C4-2B (cell line): Measurements from ENCODE around the gene TTI1.

Experiments
- ZFX ChIP-seq: fragments of 450-650 bp; IDR thresholded peaks from 2 replicates; pipeline ENCODE4 v1.6.1; 2017
- TF ChIP-seq, protein P1 (sequence below): fragments of 450-650 bp; conservative IDR thresholded peaks from 2 replicates; pipeline ENCODE4 v1.5.1; 2017; ENCODE audit warnings: mild to moderate bottlenecking

- TF ChIP-seq, protein P1, sequence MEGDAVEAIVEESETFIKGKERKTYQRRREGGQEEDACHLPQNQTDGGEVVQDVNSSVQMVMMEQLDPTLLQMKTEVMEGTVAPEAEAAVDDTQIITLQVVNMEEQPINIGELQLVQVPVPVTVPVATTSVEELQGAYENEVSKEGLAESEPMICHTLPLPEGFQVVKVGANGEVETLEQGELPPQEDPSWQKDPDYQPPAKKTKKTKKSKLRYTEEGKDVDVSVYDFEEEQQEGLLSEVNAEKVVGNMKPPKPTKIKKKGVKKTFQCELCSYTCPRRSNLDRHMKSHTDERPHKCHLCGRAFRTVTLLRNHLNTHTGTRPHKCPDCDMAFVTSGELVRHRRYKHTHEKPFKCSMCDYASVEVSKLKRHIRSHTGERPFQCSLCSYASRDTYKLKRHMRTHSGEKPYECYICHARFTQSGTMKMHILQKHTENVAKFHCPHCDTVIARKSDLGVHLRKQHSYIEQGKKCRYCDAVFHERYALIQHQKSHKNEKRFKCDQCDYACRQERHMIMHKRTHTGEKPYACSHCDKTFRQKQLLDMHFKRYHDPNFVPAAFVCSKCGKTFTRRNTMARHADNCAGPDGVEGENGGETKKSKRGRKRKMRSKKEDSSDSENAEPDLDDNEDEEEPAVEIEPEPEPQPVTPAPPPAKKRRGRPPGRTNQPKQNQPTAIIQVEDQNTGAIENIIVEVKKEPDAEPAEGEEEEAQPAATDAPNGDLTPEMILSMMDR, result no peak
- no peak for TF ChIP-seq ZFX
Measured at GRCh38 chr20:38007526-38007925, 25.7 kb downstream of the TTI1 start.
